Panc1 (cell line): ENCODE data around the gene CTXND1. TPM values are rescaled to one million over a fixed set of nuclear protein-coding genes. Genes with fewer than 3 reads are reported as not detected.

Experiments
- ATAC-seq: fragments of 200-7000 bp; cut with Tn5 transposase; 2 replicates; pipeline ENCODE4 v1.9.1; 2020; ENCODE audit warnings: mild to moderate bottlenecking, moderate library complexity
- BruUV-seq: library from RNA; stranded (reverse); fragments of 400-500 nt; replicated peaks from 2 replicates; lab custom pipeline; 2021; lab: Mats Ljungman, UMichigan
- CTCF ChIA-PET: fragments of 300-600 bp; sonication (Branson Sonifier 250); formaldehyde crosslinking; loops from one replicate; lab custom pipeline; 2022; ENCODE audit warnings: antibody characterized with exemption; lab: Charles Lee
- POLR2A ChIA-PET: fragments of 300-600 bp; sonication (Branson Sonifier 250); formaldehyde crosslinking; loops from one replicate; lab custom pipeline; 2022; ENCODE audit warnings: antibody characterized with exemption; lab: Charles Lee
- DNase-seq: peaks from one replicate; pipeline ENCODE4 v3.0.0-alpha.2; 2010; ENCODE audit warnings: low read depth, low spot score
- H3K27ac ChIP-seq: 2 replicates; pipeline ENCODE4 v1.5.1; 2011; ENCODE audit warnings: mild to moderate bottlenecking, low read length, inconsistent platforms
- H3K27me3 ChIP-seq: fragments of 200-500 bp; sonication (Bioruptor generic); 2 replicates; pipeline ENCODE4 v1.6.0; 2014; ENCODE audit warnings: low read length, inconsistent platforms; ENCODE audit not compliant: control insufficient read depth, insufficient read depth
- H3K36me3 ChIP-seq: fragments of 200-500 bp; sonication (Bioruptor generic); 2 replicates; pipeline ENCODE4 v1.5.1; 2014; ENCODE audit warnings: inconsistent platforms, mild to moderate bottlenecking, low read length, moderate library complexity; ENCODE audit not compliant: control insufficient read depth, insufficient read depth
- H3K4me1 ChIP-seq: 2 replicates; pipeline ENCODE4 v1.5.1; 2011; ENCODE audit warnings: inconsistent platforms, mild to moderate bottlenecking, low read length, moderate library complexity; ENCODE audit not compliant: control insufficient read depth, insufficient read depth
- H3K4me3 ChIP-seq, 2 experiments: 2 replicates each; pipeline ENCODE4 v1.5.1; 2011 to 2012; ENCODE audit warnings: low read depth in 2 of 2, low read length in 2 of 2, mild to moderate bottlenecking in 2 of 2, inconsistent platforms in 1 of 2, moderate library complexity in 1 of 2
- H3K9me3 ChIP-seq: fragments of 200-500 bp; sonication (Bioruptor generic); 2 replicates; pipeline ENCODE4 v1.5.1; 2014; ENCODE audit warnings: low read depth, mild to moderate bottlenecking, inconsistent platforms, low read length, moderate library complexity; ENCODE audit not compliant: control insufficient read depth, insufficient read depth
- CTCF ChIP-seq: fragments of 450-650 bp; IDR thresholded peaks from 2 replicates; pipeline ENCODE4 v1.5.1; 2017; ENCODE audit warnings: mild to moderate bottlenecking
- POLR2AphosphoS5 ChIP-seq: IDR thresholded peaks from 2 replicates; pipeline ENCODE4 v1.6.1; 2012; ENCODE audit warnings: mild to moderate bottlenecking, low read depth, low read length, moderate library complexity
- REST ChIP-seq, 2 experiments: IDR thresholded peaks; 2 replicates each; pipeline ENCODE4 v1.6.1; 2011 to 2012; ENCODE audit warnings: low read depth in 2 of 2, control low read depth in 1 of 2, low read length in 1 of 2, mild to moderate bottlenecking in 1 of 2, moderate library complexity in 1 of 2; ENCODE audit not compliant: insufficient read depth in 1 of 2
- SIN3A ChIP-seq: IDR thresholded peaks from 2 replicates; pipeline ENCODE4 v1.6.1; 2012; ENCODE audit warnings: low read depth, mild to moderate bottlenecking, low read length, moderate library complexity, borderline replicate concordance; ENCODE audit not compliant: insufficient read depth
- TCF7L2 ChIP-seq: IDR thresholded peaks from 2 replicates; pipeline ENCODE4 v1.6.1; 2011; ENCODE audit warnings: mild to moderate bottlenecking, low read depth, low read length, inconsistent platforms
- in situ Hi-C: cut with HindIII; loops from 2 replicates; pipeline ENCODE4 v1.10.0; 2016; ENCODE audit warnings: low sequenced_read_pairs, low pct_unique_long_range_greater_than_20kb
- intact Hi-C: fragments of 100-400 bp; cut with micrococcal nuclease; formaldehyde crosslinking; loops from one replicate; pipeline ENCODE4 v1.10.0; 2022; ENCODE audit not compliant: unreplicated experiment
- total RNA-seq: library from RNA; stranded (reverse); gene quantifications from one replicate; pipeline ENCODE4 v1.2.1, GENCODE V29; 2021; ENCODE audit not compliant: unreplicated experiment

Gene CTXND1
- total RNA-seq, 1 experiment from 2014 or later: not detected

- ATAC-seq: peak; percentile 88
- Histone ChIP-seq H3K9me3 (no peaks in the 10 kb centered on the region), H3K4me1 (peaks cover 22% of the 10 kb centered on the region), H3K27me3 (no peaks in the 10 kb centered on the region), H3K36me3 (no peaks in the 10 kb centered on the region), H3K4me3 (peak overlapping the region; percentile 80 to 85), H3K27ac (peak overlapping the region; percentile 89)
- no peak for DNase-seq
- no peak for TF ChIP-seq TCF7L2
- TF ChIP-seq CTCF: no peak
- TF ChIP-seq POLR2AphosphoS5: no peak
- TF ChIP-seq SIN3A: no peak
- no peak for TF ChIP-seq REST (IDR thresholded peaks at IDR 0.05; ENCODE audit: insufficient read depth in 1 of 2, low read depth in 2 of 2, low read length in 1 of 2)
- in situ Hi-C loops: no loop called here
- CTCF ChIA-PET: interaction anchor here (0.6 to 1.2 kb wide), 2 partner anchors 10 to 266 kb away, joined by 3 read pairs; no protein-coding TSS in a partner anchor
- BruUV-seq: no TSS peak
- intact Hi-C loops: no loop called here
- POLR2A ChIA-PET: interaction anchor here (0.6 kb wide), 1 partner anchor 8 kb away, joined by 9 read pairs; no protein-coding TSS in a partner anchor
These were observed 99.7 kb downstream of the CTXND1 start for GRCh38 chr15:80152180-80152895.

DNA sequence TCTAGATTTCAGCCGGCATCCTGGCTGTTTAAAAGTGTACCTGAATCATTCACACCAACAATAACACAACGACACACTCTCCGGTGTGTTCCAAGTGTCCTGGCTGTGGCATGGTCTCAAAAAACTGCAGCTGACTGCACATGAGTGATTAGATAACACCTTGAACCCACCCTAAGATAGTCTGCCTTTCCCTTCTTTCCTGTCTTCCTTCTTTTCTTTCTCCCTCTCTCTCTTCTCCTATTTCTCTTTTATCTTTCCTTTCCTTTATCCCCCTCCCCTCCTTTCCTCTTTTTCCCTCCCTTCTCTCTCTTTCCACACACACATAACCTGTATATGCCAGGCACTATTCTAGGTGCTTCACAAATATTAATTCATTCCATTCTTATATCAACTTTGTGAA is 100.4 kb downstream of the CTXND1 start:
- intact Hi-C loops: no loop called here
- CTCF ChIA-PET: interaction anchor here (1.2 kb wide), 1 partner anchor 11 kb away, joined by 3 read pairs; no protein-coding TSS in a partner anchor

More for the DNA sequence above, 100.4 kb downstream of the CTXND1 start:
- POLR2A ChIA-PET: no interaction called here
- peak overlapping the region; percentile 63 to 69; a peak in 3 of 4 replicates for H3K4me3 ChIP-seq
- H3K4me1 ChIP-seq: peaks cover 22% of the 10 kb centered on the region
- no peaks in the 10 kb centered on the region for H3K9me3 ChIP-seq
- in situ Hi-C loops: no loop called here
- no peak for TF ChIP-seq TCF7L2
- TF ChIP-seq SIN3A: no peak
- TF ChIP-seq REST (IDR thresholded peaks at IDR 0.05; ENCODE audit: insufficient read depth in 1 of 2, low read depth in 2 of 2, low read length in 1 of 2): no peak
- TF ChIP-seq POLR2AphosphoS5: no peak
- no peak for TF ChIP-seq CTCF
- no peak for ATAC-seq
- H3K36me3 ChIP-seq: no peaks in the 10 kb centered on the region
- H3K27ac ChIP-seq: peak overlapping the region; percentile 89
- BruUV-seq: no TSS peak
- no peaks in the 10 kb centered on the region for H3K27me3 ChIP-seq
- no peak for DNase-seq
